NCI-H1436 (cell line): Measurements from ENCODE around the gene UQCRH.
"Not testable (repeated sequence)": the region's sequence is repeated elsewhere in the genome, so short reads cannot be mapped to it uniquely, and the experiment has no call there.

Source experiments
- DNase-seq: peaks from one replicate; lab custom pipeline; 2025; lab: John Stamatoyannopoulos, UW

UQCRH gene

GRCh38 chr1:46300673-46301405 is 2.7 kb upstream of the UQCRH start:
- DNase-seq: no peak

- no peak for DNase-seq
Observed at GRCh38 chr1:46301406-46301807, 2.1 kb upstream of the UQCRH start.

DNA sequence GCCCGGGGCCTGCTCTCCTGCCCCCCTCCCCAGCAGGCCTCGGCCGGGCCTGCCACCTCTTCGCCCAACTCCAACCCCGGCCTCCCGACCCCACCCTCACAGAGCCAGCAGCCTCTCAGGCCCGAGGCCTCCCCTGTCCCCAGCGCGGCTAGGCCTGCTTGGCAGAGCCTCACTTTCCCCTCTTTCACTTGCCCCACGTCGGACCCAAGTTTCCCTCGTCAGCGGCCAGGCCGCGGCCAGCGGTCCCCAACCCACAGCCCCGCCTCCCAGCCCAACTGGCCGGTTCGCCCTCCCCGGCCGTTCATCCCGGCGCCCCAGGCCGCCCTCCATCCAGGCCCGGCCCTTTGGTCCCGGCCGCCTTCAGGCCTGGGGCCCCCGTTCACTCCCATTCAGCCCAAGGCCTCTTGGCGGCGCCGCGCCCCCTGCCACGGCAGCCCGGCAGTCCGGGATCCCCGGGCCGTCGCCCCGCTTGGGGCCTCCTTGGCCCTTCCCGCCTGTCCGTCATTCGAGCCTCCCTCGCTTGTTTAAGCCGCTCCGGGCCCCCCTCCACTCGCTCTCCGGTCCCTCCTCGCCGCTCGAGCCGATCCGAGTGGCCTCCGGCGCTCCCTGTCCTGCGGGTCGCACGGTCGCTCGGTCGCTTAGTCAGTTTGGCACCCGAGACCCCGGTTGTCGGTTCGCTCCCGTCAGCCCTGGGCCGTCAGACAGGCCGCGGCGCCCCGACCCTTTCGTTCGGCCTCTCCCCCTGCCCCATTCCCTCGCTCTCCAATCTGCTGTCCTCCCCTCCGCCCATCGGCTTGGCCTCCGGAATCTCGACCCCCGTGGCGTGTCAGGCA is 1.5 kb upstream of the UQCRH start:
- no peak for DNase-seq

GRCh38 chr1:46302641-46303037 is 859 bp upstream of the UQCRH start:
- DNase-seq: no peak

GRCh38 chr1:46303872-46304326 is 401 bp downstream of the UQCRH start:
- no peak for DNase-seq

GRCh38 chr1:46306159-46306530 is 2.6 kb downstream of the UQCRH start:
- DNase-seq: no peak

GRCh38 chr1:46309401-46310159 is 6.1 kb downstream of the UQCRH start:
- DNase-seq: no peak

DNA sequence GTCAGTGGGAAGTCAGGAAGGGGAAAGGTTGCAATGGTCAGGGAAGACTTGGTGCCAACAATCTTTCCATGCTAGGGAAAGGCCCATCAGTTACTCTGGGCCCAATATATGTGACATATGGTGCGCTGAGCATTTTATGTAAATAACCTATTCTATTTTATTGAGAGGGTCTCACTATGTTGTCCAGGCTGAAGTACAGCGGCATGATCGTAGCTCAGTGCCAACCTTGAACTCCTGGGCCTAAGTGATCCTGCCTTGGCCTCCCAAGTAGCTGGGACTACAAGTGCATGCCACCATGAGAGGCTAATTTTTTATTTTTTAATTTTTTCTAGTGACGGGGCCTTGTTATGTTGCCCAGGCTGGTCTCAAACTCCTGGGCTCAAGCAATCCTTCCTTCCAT is 6.8 kb downstream of the UQCRH start:
- no peak for DNase-seq

DNA sequence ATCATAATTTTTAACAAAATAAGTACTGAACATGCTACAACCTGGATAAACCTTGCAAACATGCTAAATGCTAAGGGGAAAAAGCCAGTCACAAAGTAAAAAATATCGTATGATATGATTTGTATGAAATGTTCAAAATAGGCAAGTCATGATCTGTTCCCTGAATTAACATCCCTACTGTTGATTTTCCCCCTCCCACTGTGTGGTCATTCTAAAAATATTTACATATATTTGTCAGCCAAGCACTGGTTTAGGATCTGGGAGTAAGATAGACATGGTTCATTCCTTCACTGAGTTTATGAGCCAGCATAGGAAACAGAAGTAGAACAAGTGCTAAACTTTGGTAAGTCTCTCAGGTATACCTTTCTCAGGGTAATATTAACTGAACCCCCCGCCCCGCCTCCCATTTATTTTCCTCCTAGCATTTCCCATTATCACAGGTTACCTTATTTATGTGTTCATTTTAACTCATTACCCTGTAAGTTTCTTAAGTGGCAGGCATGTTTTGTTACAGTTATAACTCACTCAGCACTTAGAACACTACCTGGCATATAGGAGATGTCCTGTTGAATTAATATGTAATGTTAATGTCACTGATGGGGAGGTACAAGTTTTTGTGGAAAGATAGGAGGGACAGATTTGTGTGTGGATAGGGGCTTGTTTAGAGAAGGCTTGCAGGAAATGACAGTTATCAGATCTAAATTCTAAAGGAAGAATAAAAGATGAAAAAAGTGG is 12.3 kb downstream of the UQCRH start:
- DNase-seq: no peak

DNA sequence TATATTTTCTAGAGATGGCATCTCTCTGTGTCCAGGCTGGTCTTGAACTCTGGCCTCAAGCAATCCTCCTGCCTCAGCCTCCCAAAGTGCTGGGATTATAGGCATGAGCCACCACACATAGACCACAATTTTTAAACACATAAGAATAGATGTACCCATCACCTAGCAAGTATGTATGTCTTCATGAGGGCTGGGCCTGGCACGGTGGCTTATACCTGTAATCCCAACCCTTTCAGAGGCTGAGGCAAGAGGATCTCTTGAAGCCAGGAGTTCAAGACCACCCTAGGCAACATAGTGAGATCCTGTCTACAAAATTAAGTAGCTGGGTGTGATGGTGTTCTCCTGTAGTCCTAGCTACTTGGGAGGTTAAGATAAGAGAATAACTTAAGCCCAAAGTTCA is 13.8 kb downstream of the UQCRH start:
- DNase-seq: no peak

GRCh38 chr1:46319301-46319700 is 15.8 kb downstream of the UQCRH start:
- not testable (repeated sequence) for DNase-seq

- DNase-seq: not testable (repeated sequence)
Observed at GRCh38 chr1:46319960-46320914, 16.7 kb downstream of the UQCRH start.

DNA sequence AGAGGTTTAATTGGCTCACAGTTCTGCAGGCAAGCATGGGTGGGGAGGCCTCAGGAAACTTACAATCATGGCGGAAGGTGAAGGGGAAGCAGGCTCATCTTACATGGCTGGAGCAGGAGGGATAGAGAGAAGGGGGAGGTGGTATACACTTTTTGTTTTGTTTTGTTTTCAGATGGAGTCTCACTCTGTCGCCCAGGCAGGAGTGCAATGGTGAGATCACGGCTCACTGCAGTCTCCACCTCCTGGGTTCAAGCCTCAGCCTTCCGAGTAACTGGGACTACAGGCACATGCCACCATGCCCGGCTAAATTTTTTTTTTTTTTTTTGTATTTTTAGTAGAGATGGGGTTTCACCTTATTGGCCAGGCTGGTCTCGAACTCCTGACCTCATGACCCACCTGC is 18.7 kb downstream of the UQCRH start:
- DNase-seq: not testable (repeated sequence)

GRCh38 chr1:46325285-46326076 is 22.0 kb downstream of the UQCRH start:
- not testable (repeated sequence) for DNase-seq

- DNase-seq: not testable (repeated sequence)
Observed at GRCh38 chr1:46328182-46328581, 24.7 kb downstream of the UQCRH start.

DNA sequence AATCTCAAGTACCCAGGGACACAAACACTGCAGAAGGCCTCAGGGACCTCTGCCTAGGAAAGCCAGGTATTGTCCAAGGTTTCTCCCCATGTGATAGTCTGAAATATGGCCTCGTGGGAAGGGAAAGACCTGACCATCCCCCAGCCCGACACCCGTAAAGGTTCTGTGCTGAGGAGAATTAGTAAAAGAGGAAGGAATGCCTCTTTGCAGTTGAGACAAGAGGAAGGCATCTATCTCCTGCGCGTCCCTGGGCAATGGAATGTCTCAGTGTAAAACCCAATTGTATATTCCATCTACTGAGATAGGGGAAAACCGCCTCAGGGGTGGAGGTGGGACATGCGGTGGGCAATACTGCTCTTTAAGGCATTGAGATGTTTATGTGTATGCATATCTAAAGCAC is 26.3 kb downstream of the UQCRH start:
- not testable (repeated sequence) for DNase-seq

DNA sequence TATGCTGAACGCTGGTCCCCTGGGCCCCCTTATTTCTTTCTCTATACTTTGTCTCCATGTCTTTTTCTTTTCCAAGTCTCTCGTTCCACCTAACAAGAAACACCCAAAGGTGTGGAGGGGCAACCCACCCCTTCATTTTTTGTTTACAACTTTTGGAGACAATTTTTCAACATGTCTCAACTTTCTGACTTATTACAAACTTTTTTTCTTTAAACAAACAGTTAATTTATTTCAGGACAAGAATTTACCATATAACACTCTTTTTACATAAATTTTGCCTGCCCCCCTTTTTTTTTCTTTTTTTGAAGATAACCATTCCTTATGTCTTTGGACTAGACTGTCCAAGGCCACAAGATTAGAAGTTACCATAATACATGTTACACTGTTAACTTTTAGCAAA is 26.9 kb downstream of the UQCRH start:
- DNase-seq: not testable (repeated sequence)

DNA sequence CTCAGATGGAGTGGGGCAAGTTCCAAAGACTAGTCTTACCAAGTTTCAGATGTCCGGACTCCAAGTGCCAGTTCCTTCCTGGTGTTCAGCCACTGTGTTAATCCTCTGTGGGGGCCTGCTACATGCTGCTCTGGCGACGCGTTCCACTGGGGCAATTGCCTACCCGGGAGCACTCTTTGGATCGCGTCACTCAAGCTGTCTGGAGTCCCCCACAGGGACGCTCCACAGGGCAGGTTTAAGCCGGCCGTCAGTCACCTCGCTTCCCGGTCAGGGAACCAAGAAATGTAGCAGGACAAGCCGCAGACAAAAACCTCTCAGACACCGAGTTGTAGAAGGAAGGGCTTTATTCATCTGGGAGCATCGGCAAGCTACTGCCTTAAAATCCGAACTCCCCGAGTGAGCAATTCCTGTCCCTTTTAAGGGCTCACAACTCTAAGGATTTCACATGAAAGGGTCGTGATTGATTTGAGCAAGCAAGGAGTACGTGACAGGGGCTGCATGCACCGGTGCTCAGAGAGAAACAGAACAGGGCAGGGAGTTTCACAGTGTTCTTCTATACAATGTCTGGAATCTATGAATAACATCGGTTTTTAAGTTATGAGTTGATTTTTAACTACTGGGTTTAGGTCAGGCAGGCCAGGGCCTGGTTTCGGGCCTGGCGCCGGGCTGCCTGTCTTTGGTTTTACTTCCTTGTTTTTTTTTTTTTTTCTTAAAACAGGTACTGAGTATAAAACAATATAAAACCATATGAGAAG is 28.5 kb downstream of the UQCRH start:
- not testable (repeated sequence) for DNase-seq
